B cell (primary cell): ENCODE data around the gene ARRDC5. TPM values are rescaled to one million over a fixed set of nuclear protein-coding genes. Genes with fewer than 3 reads are reported as not detected.
"Not testable (repeated sequence)": the region's sequence is repeated elsewhere in the genome, so short reads cannot be mapped to it uniquely, and the experiment has no call there.

Experiments
- ATAC-seq: fragments of 200-7000 bp; cut with Tn5 transposase; one replicate; pipeline ENCODE4 v1.10.0; 2021; ENCODE audit warnings: low read depth, mild to moderate bottlenecking, moderate number of reproducible peaks, moderate library complexity
- CTCF ChIA-PET: fragments of 350-600 bp; sonication (Branson Sonifier 250); formaldehyde crosslinking; loops from one replicate; lab custom pipeline; 2021; ENCODE audit warnings: antibody characterized with exemption, inconsistent platforms; lab: Charles Lee
- POLR2A ChIA-PET: fragments of 350-600 bp; sonication (Branson Sonifier 250); formaldehyde crosslinking; loops from one replicate; lab custom pipeline; 2021; ENCODE audit warnings: antibody characterized with exemption; lab: Charles Lee
- DNase-seq: peaks from one replicate; pipeline ENCODE4 v3.0.0; 2013
- H2AFZ ChIP-seq: 2 replicates; pipeline ENCODE4 v1.6.1; 2012; ENCODE audit warnings: mild to moderate bottlenecking, low read depth, low read length; ENCODE audit not compliant: insufficient read depth, poor library complexity, severe bottlenecking
- H3K27ac ChIP-seq, 2 donors: 1 replicate in 1 of 2; 2 replicates in 1 of 2; pipeline ENCODE4 v1.5.1; 2012 to 2013; ENCODE audit warnings: low read length in 2 of 2, mild to moderate bottlenecking in 2 of 2, moderate library complexity in 1 of 2
- H3K27me3 ChIP-seq, 4 experiments: fragments of 200-600 bp in 1 of 4; sonication (generic) in 1 of 4; replicated peaks in 1 of 4; 1 replicate in 2 of 4; 2 replicates in 2 of 4; pipeline versions ENCODE4 v1.6.1 to v1.7.0; 2013 to 2016; ENCODE audit warnings: low read length in 3 of 4, mild to moderate bottlenecking in 2 of 4, mixed read lengths in 1 of 4, moderate library complexity in 1 of 4; ENCODE audit not compliant: insufficient read depth in 4 of 4, control insufficient read depth in 3 of 4; ENCODE audit errors: control extremely low read depth in 1 of 4
- H3K36me3 ChIP-seq, 2 experiments: replicated peaks in 1 of 2; 1 replicate in 1 of 2; 2 replicates in 1 of 2; pipeline versions ENCODE4 v1.6.1 to v1.7.1; 2013; ENCODE audit warnings: low read length in 1 of 2; ENCODE audit not compliant: insufficient read depth in 2 of 2, control insufficient read depth in 1 of 2; ENCODE audit errors: control extremely low read depth in 1 of 2, extremely low read depth in 1 of 2
- H3K4me1 ChIP-seq, 2 donors: fragments of 200-600 bp in 1 of 2; sonication (generic) in 1 of 2; 1 replicate in 1 of 2; 2 replicates in 1 of 2; pipeline versions ENCODE4 v1.5.1 to v1.6.1; 2013 to 2017; ENCODE audit warnings: low read length in 2 of 2; ENCODE audit not compliant: control insufficient read depth in 2 of 2, insufficient read depth in 2 of 2
- H3K4me2 ChIP-seq: replicated peaks from 2 replicates; pipeline ENCODE3; 2012; ENCODE audit warnings: mild to moderate bottlenecking, low read depth, low read length; ENCODE audit not compliant: poor library complexity, severe bottlenecking
- H3K4me3 ChIP-seq, 5 experiments: fragments of 200-600 bp in 1 of 5; sonication (generic) in 1 of 5; 1 replicate in 3 of 5; 2 replicates in 2 of 5; pipeline versions ENCODE4 v1.5.1 to v1.7.0; 2011 to 2016; ENCODE audit warnings: low read length in 4 of 5, mild to moderate bottlenecking in 4 of 5, low read depth in 2 of 5, control low read depth in 1 of 5, moderate library complexity in 1 of 5; ENCODE audit not compliant: insufficient read depth in 1 of 5; ENCODE audit errors: control extremely low read depth in 1 of 5, extremely low read depth in 1 of 5
- H3K79me2 ChIP-seq: fragments of 200-600 bp; sonication (generic); one replicate; pipeline ENCODE4 v1.6.0; 2016; ENCODE audit warnings: low read length; ENCODE audit not compliant: control insufficient read depth, insufficient read depth
- H3K9ac ChIP-seq: fragments of 200-600 bp; sonication (generic); 2 replicates; pipeline ENCODE4 v1.6.1; 2017; ENCODE audit warnings: mild to moderate bottlenecking, low read length, moderate library complexity
- H3K9me3 ChIP-seq, 3 donors: one replicate each; pipeline versions ENCODE4 v1.6.1 to v1.7.1; 2013; ENCODE audit warnings: low read length in 2 of 3; ENCODE audit not compliant: control insufficient read depth in 2 of 3, insufficient read depth in 1 of 3; ENCODE audit errors: control extremely low read depth in 1 of 3
- H4K20me1 ChIP-seq: 2 replicates; pipeline ENCODE4 v1.6.0; 2012; ENCODE audit warnings: mild to moderate bottlenecking, low read length; ENCODE audit not compliant: insufficient read depth, control insufficient read depth, poor library complexity, severe bottlenecking
- H3K27ac Mint-ChIP-seq: one replicate; pipeline ENCODE4 v1.8.0; 2021; ENCODE audit warnings: mixed read lengths
- H3K27me3 Mint-ChIP-seq: one replicate; pipeline ENCODE4 v1.8.0; 2021; ENCODE audit warnings: mixed read lengths
- H3K4me1 Mint-ChIP-seq: one replicate; pipeline ENCODE4 v1.8.0; 2021; ENCODE audit warnings: mixed read lengths
- H3K4me3 Mint-ChIP-seq: one replicate; pipeline ENCODE4 v1.8.0; 2021; ENCODE audit warnings: mixed read lengths
- H3K9me3 Mint-ChIP-seq: one replicate; pipeline ENCODE4 v1.8.0; 2022; ENCODE audit warnings: mixed read lengths; ENCODE audit not compliant: insufficient read depth
- WGBS: methylation state at CpG from one replicate; pipeline ENCODE4 v1.1.5; 2013; ENCODE audit warnings: missing lambda C conversion rate; ENCODE audit not compliant: insufficient coverage; 5-methylcytosine and 5-hydroxymethylcytosine counted together
- intact Hi-C: fragments of 100-400 bp; cut with micrococcal nuclease; formaldehyde crosslinking; loops from one replicate; pipeline ENCODE4 v1.10.0; 2022
- polyA plus RNA-seq: library from polyadenylated mRNA; depleted of rRNA; stranded (reverse); fragments of >200 nt; gene quantifications from 2 replicates; pipeline ENCODE4 v1.2.3, GENCODE V29; 2012
- total RNA-seq, 2 donors: library from RNA; stranded (reverse); fragments of 120-200 nt in 1 of 2; gene quantifications; 1 replicate in 1 of 2; 2 replicates in 1 of 2; pipeline versions ENCODE4 v1.2.3 to v1.2.4, GENCODE V29; 2013 to 2022

ARRDC5 gene
- total and polyA plus RNA-seq, 2 donors (not counting 1 experiment from before 2014, with no cell fraction given), result 10.2 to 13.2 TPM

- H3K27me3 Mint-ChIP-seq, H2AFZ ChIP-seq, H3K36me3 ChIP-seq, DNase-seq, H3K9me3 ChIP-seq, POLR2A ChIA-PET, H3K79me2 ChIP-seq, H3K4me3 Mint-ChIP-seq, H3K4me3 ChIP-seq, H3K4me1 ChIP-seq, H3K4me1 Mint-ChIP-seq, H3K9me3 Mint-ChIP-seq, H3K27ac ChIP-seq, CTCF ChIA-PET, H3K27ac Mint-ChIP-seq, H3K27me3 ChIP-seq, H3K4me2 ChIP-seq, H4K20me1 ChIP-seq, ATAC-seq, intact Hi-C loops, H3K9ac ChIP-seq: not testable (repeated sequence)
- no CpG with 5 or more reads among the region's 6 CpGs for WGBS
Observed at GRCh38 chr19:4884993-4885392, 17.7 kb downstream of the ARRDC5 start.

GRCh38 chr19:4882874-4883273 is 19.8 kb downstream of the ARRDC5 start:
- H4K20me1 ChIP-seq, H3K27ac Mint-ChIP-seq, H3K4me3 Mint-ChIP-seq, H3K9ac ChIP-seq, H2AFZ ChIP-seq, DNase-seq, ATAC-seq, H3K4me3 ChIP-seq, H3K27ac ChIP-seq, intact Hi-C loops, H3K27me3 ChIP-seq, H3K9me3 ChIP-seq, H3K9me3 Mint-ChIP-seq, H3K4me2 ChIP-seq, H3K36me3 ChIP-seq, H3K27me3 Mint-ChIP-seq, H3K4me1 Mint-ChIP-seq: not testable (repeated sequence)
- 92% methylated on average over 2 of the region's 6 CpGs for WGBS
- Histone ChIP-seq H3K4me1 (peaks cover 11% of the 10 kb centered on the region in 2 donors), H3K79me2 (peaks cover 11% of the 10 kb centered on the region)
- CTCF ChIA-PET, result interaction anchor here (0.6 to 1.0 kb wide), 3 partner anchors 12 to 78 kb away, joined by 4 read pairs; no protein-coding TSS in a partner anchor
- POLR2A ChIA-PET, result interaction anchor here (0.7 kb wide), 2 partner anchors 70 to 1032 kb away, joined by 4 to 5 read pairs; no protein-coding TSS in a partner anchor
